Measurements from ENCODE around the gene UBP1.
"Not testable (repeated sequence)": the region's sequence is repeated elsewhere in the genome, so short reads cannot be mapped to it uniquely, and the experiment has no call there.

Gene UBP1

DNA sequence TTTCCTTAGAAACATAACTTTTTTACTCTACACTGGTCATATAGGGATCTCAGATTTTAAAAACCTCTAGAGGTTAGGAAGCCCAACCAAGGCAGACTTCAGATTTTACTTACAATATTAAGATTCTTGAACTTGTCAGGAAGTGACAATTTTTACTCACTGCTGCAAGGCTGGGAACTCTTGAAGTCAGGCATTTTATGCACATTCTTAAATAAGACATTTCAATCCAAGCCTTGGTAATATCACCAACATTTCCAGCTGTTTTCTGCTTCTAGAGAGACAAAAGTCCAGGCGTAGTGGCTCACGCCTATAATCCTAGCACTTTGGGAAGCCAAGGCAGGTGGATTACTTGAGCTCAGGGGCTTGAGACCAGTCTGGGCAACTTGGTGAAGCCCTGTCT is 33.6 kb upstream of the UBP1 start:
- H3K9me3 ChIP-seq, result no peaks in the 10 kb centered on the region
- no peak overlapping the region for H3K4me3 ChIP-seq
- TF ChIP-seq, protein P1, sequence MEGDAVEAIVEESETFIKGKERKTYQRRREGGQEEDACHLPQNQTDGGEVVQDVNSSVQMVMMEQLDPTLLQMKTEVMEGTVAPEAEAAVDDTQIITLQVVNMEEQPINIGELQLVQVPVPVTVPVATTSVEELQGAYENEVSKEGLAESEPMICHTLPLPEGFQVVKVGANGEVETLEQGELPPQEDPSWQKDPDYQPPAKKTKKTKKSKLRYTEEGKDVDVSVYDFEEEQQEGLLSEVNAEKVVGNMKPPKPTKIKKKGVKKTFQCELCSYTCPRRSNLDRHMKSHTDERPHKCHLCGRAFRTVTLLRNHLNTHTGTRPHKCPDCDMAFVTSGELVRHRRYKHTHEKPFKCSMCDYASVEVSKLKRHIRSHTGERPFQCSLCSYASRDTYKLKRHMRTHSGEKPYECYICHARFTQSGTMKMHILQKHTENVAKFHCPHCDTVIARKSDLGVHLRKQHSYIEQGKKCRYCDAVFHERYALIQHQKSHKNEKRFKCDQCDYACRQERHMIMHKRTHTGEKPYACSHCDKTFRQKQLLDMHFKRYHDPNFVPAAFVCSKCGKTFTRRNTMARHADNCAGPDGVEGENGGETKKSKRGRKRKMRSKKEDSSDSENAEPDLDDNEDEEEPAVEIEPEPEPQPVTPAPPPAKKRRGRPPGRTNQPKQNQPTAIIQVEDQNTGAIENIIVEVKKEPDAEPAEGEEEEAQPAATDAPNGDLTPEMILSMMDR (IDR thresholded peaks at IDR 0.05), result no peak
- H3K36me3 ChIP-seq, result no peaks in the 10 kb centered on the region
- H3K4me1 ChIP-seq, result no peaks in the 10 kb centered on the region
- no peak for DNase-seq
- intact Hi-C loops (cut with DNase I; ENCODE audit: low total_unique reads), result no loop called here
- no peaks in the 10 kb centered on the region for H3K27me3 ChIP-seq
- H3K27ac ChIP-seq, result no peak overlapping the region

DNA sequence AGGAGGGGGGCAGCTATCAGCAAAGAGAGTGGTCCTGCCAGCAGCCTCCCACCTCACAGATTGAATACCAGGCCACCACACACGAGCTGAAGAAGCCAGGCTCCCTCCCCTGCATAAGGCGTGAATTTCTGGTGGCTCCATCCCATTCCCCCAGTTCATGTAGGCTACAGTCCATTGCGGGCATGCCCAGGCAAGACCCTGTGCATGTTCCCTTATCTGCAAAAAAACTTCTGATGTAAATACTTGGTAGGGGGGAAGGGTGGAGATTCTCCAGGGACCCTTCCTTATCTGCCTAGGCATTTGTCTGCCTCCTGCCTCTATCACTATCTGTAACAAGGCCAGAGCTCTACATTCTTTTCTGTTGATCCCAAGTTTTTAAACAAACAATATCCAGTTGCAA is 27.6 kb upstream of the UBP1 start:
- no peak for DNase-seq
- no peak overlapping the region for H3K4me3 ChIP-seq
- no peak overlapping the region for H3K27ac ChIP-seq
- H3K27me3 ChIP-seq, result no peaks in the 10 kb centered on the region
- TF ChIP-seq, protein P1 (IDR thresholded peaks at IDR 0.05), result no peak
- no peaks in the 10 kb centered on the region for H3K36me3 ChIP-seq
- intact Hi-C loops (cut with DNase I; ENCODE audit: low total_unique reads), result no loop called here
- no peaks in the 10 kb centered on the region for H3K4me1 ChIP-seq
- no peaks in the 10 kb centered on the region for H3K9me3 ChIP-seq

DNA sequence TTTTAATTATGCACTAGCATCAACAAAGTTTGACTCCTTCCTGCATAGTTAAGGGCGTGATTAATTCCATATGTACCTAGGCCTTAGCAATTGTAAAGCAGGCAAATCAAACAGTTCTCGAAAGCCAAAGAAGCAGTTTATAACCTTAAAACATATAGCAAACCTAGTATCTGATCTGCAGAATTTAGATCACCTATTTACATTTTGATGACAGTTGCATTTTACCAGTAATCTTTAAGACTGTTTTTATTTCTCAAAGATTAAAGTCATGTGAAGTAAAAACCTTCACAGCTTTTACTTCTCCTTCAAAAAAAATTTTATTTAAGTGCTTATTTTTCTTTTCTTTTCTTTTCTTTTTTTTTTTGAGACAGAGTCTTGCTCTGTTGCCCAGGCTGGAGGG is 20.9 kb upstream of the UBP1 start:
- intact Hi-C loops (cut with DNase I; ENCODE audit: low total_unique reads), result no loop called here

DNA sequence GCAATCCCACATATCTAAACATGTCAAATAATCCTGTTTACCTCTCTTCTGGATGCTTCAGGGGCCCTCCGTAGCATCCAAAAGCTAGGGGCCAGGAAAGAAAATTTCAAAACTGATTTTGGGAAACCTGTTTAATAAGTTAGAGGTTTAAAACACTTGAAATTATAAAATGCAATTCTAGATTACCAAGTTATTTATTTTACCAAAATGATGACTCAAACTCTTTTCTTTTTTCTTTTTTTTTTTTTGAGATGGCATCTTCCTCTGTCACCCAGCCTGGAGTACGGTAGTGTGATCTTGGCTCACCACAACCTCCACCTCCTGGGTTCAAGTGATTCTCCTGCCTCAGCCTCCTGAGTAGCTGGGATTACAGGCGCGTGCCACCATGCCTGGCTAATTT is 19.4 kb upstream of the UBP1 start:
- H3K4me3 ChIP-seq; H3K36me3 ChIP-seq; H3K27ac ChIP-seq; DNase-seq; intact Hi-C loops (cut with DNase I; ENCODE audit: low total_unique reads); H3K27me3 ChIP-seq; H3K4me1 ChIP-seq: not testable (repeated sequence)
- peaks cover 0 to 12% (median 6%) of the 10 kb centered on the region in 3 donors for H3K9me3 ChIP-seq

More for the DNA sequence above, 20.9 kb upstream of the UBP1 start:
- Histone ChIP-seq H3K9me3 (peaks cover 0 to 12% (median 6%) of the 10 kb centered on the region in 3 donors), H3K4me3 (no peak overlapping the region), H3K27me3 (no peaks in the 10 kb centered on the region), H3K27ac (no peak overlapping the region), H3K4me1 (no peaks in the 10 kb centered on the region), H3K36me3 (peaks cover 0 to 9% (median 7%) of the 10 kb centered on the region in 3 donors)
- TF ChIP-seq, protein P1 (IDR thresholded peaks at IDR 0.05), result no peak
- no peak for DNase-seq

DNA sequence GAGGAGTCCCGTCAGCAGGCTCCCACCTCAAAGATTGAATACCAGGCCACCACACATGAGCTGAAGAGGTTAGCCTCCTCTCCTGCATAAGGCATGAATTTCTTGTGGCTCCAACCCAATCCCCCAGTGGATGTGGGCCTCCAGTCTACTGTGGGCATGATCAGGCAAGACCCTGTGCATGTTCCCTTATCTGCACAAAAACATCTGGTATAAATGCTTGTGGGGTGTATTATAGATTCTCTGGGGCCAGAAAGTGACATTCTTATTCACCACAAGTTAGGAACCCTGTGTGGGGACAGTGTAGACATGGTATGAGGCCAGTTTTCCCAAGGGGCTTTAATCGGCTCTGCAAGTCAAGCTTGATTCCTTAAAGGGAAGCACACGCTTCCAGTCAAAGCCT is 18.2 kb upstream of the UBP1 start:
- intact Hi-C loops (cut with DNase I; ENCODE audit: low total_unique reads), result no loop called here

DNA sequence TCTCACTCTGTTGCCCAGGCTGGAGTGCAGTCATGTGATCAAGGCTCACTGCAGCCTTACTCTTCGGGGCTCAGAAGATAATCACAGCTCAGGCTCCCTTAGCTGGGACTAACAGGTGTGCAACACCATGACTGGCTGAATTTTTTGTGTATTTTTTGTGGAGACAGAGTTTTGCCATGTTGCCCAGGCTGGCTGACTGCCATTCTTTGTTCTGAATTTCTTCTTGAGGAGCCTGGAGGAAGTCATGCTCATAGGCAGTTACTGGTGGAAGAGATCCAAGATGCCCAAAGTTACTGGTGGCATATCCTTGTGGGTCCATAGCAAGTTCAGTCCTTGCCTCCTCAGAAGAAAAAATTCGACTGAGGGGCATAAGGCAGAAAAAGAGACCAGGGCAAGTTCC is 16.6 kb upstream of the UBP1 start:
- no peak for DNase-seq
- Histone ChIP-seq H3K9me3 (peaks cover 0 to 12% (median 6%) of the 10 kb centered on the region in 3 donors), H3K4me1 (no peaks in the 10 kb centered on the region), H3K27ac (no peak overlapping the region), H3K27me3 (no peaks in the 10 kb centered on the region), H3K36me3 (peaks cover 0 to 9% (median 7%) of the 10 kb centered on the region in 3 donors), H3K4me3 (no peak overlapping the region)
- TF ChIP-seq, protein P1 (IDR thresholded peaks at IDR 0.05), result no peak
- intact Hi-C loops (cut with DNase I; ENCODE audit: low total_unique reads), result no loop called here

More for the DNA sequence above, 18.2 kb upstream of the UBP1 start:
- TF ChIP-seq, protein P1 (IDR thresholded peaks at IDR 0.05), result no peak
- H3K27me3 ChIP-seq, result no peaks in the 10 kb centered on the region
- H3K4me1 ChIP-seq, result no peaks in the 10 kb centered on the region
- no peak overlapping the region for H3K4me3 ChIP-seq
- H3K36me3 ChIP-seq, result peaks cover 0 to 9% (median 7%) of the 10 kb centered on the region in 3 donors
- peaks cover 0 to 12% (median 6%) of the 10 kb centered on the region in 3 donors for H3K9me3 ChIP-seq
- no peak for DNase-seq
- no peak overlapping the region for H3K27ac ChIP-seq
